ENCODE data around the gene MAD1L1.

DNA sequence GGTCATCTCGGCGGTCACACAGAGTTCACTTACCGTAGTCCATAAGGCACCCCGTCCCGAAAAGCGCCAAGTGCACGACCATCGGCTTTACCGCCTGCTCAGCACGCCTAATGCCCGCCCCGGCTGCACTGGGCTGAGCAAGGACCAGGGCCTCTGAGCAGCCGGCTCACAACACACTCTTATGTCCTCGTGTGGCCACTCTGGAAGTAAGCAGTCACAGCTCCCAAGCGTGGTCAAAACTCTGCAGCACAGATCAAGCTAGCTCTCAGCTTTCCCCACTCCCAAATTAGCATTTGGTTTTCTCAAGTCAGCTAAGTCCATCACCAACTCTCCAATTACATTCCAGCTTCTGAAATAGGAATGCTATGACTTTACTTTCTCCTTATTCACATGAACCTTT lies 57.7 kb downstream of the MAD1L1 start:
- TF ChIP-seq, protein P1, sequence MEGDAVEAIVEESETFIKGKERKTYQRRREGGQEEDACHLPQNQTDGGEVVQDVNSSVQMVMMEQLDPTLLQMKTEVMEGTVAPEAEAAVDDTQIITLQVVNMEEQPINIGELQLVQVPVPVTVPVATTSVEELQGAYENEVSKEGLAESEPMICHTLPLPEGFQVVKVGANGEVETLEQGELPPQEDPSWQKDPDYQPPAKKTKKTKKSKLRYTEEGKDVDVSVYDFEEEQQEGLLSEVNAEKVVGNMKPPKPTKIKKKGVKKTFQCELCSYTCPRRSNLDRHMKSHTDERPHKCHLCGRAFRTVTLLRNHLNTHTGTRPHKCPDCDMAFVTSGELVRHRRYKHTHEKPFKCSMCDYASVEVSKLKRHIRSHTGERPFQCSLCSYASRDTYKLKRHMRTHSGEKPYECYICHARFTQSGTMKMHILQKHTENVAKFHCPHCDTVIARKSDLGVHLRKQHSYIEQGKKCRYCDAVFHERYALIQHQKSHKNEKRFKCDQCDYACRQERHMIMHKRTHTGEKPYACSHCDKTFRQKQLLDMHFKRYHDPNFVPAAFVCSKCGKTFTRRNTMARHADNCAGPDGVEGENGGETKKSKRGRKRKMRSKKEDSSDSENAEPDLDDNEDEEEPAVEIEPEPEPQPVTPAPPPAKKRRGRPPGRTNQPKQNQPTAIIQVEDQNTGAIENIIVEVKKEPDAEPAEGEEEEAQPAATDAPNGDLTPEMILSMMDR (IDR thresholded peaks at IDR 0.05): no peak
- no peak for TF ChIP-seq POLR2A (IDR thresholded peaks at IDR 0.05)
